AG04449 (cell line): ENCODE data around the gene ZNF276.

Experiments
- CTCF ChIA-PET: fragments of 350-600 bp; formaldehyde crosslinking; extraction: SDS; loops from one replicate; lab custom pipeline; 2021; ENCODE audit warnings: antibody characterized with exemption; lab: Yijun Ruan, JAX
- POLR2A ChIA-PET: fragments of 400-600, 350-600 bp; formaldehyde crosslinking; extraction: SDS; loops from one replicate; lab custom pipeline; 2020; ENCODE audit warnings: antibody characterized with exemption, inconsistent platforms; lab: Yijun Ruan, JAX
- DNase-seq: peaks from one replicate; pipeline ENCODE4 v3.0.0-alpha.2; 2010; ENCODE audit warnings: low read depth, low spot score
- H3K4me3 ChIP-seq: 2 replicates; pipeline ENCODE4 v1.5.1; 2011; ENCODE audit warnings: low read depth, mild to moderate bottlenecking, control low read depth, low read length
- TF ChIP-seq, protein P1 (sequence below): IDR thresholded peaks from one replicate; pipeline ENCODE4 v1.5.1; 2011; ENCODE audit warnings: mild to moderate bottlenecking, moderate library complexity, low read length, control low read depth, inconsistent platforms; ENCODE audit not compliant: insufficient read depth; ENCODE audit errors: missing control alignments

ZNF276 gene

DNA sequence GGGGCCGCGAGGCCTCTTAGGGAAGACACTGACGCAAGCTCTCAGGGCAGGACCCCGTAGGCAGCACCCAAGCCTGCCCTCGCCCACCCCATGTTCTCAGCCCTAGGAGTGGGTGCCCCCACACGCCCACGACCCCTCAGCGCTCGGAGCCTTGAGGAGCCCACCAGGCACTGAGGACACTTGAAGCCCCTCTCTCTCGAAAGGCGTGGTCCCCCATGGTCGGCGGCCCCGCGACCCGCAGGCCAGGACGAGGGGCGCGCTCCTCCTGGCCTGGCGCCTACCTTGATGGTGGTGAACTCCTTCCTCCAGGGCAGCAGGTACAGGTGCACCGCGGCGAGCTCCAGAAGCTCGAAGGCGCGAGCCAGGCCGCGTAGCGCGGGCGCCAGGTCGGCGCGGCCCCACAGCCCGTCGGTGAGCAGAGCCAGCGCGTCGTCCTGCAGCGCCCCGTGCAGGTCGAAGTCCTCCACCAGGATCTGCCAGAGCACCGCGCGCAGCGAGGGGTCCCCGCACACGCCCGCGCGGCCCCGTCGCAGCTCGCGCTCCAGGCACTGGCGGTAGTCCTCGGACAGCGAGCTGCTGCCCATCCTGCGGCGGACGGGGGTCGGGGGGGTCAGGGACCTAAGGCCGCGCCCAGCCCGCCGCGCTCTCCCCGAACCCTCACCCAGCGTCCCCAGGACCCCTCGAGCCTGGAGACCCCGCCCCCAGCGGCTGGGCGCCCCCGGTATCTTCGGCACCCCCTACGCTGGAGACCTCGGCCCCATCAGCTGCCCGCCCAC lies 20.5 kb upstream of the ZNF276 start:
- TF ChIP-seq, protein P1, sequence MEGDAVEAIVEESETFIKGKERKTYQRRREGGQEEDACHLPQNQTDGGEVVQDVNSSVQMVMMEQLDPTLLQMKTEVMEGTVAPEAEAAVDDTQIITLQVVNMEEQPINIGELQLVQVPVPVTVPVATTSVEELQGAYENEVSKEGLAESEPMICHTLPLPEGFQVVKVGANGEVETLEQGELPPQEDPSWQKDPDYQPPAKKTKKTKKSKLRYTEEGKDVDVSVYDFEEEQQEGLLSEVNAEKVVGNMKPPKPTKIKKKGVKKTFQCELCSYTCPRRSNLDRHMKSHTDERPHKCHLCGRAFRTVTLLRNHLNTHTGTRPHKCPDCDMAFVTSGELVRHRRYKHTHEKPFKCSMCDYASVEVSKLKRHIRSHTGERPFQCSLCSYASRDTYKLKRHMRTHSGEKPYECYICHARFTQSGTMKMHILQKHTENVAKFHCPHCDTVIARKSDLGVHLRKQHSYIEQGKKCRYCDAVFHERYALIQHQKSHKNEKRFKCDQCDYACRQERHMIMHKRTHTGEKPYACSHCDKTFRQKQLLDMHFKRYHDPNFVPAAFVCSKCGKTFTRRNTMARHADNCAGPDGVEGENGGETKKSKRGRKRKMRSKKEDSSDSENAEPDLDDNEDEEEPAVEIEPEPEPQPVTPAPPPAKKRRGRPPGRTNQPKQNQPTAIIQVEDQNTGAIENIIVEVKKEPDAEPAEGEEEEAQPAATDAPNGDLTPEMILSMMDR, result peak; percentile 34
- DNase-seq, result no peak
- peak overlapping the region; percentile 83 for H3K4me3 ChIP-seq
- POLR2A ChIA-PET, result interaction anchor here (1.1 to 1.6 kb wide), 4 partner anchors 12 to 59 kb away, joined by 3 to 8 read pairs (median 4); partner anchors contain the start of genes CDK10 and VPS9D1
- CTCF ChIA-PET, result interaction anchor here (0.5 to 4.1 kb wide), 22 partner anchors 8 to 210 kb away, joined by 3 to 60 read pairs (median 4); partner anchors contain the start of genes CDK10, TCF25 and VPS9D1

- POLR2A ChIA-PET, result no interaction called here
- CTCF ChIA-PET, result interaction anchor here (2.7 to 6.4 kb wide), 6 partner anchors 12 to 160 kb away, joined by 8 to 61 read pairs (median 41); partner anchors contain the start of gene VPS9D1
- peak within 1 kb of the TSS; percentile 83 for H3K4me3 ChIP-seq
- DNase-seq, result no peak
- TF ChIP-seq, protein P1, result no peak
Observed at GRCh38 chr16:89701425-89702406, 19.6 kb upstream of the ZNF276 start, which contains the start of gene SPATA2L. Gene SPATA2L, minus strand, starts transcription at chr16:89701705. Its CDS starts 473 bp downstream, at chr16:89701232.

GRCh38 chr16:89704281-89704680 lies 17.1 kb upstream of the ZNF276 start:
- no peak overlapping the region for H3K4me3 ChIP-seq
- ChIA-PET POLR2A (no interaction called here), CTCF (interaction anchor here (2.0 to 9.1 kb wide), 6 partner anchors 9 to 157 kb away, joined by 6 to 101 read pairs (median 15); partner anchors contain the start of gene CDK10)
- DNase-seq, result no peak
- TF ChIP-seq, protein P1, result no peak

- no peak overlapping the region for H3K4me3 ChIP-seq
- POLR2A ChIA-PET, result no interaction called here
- CTCF ChIA-PET, result interaction anchor here (1.3 to 9.1 kb wide), 9 partner anchors 9 to 156 kb away, joined by 4 to 101 read pairs (median 14); partner anchors contain the start of genes CDK10 and VPS9D1
- DNase-seq, result no peak
- TF ChIP-seq, protein P1, result no peak
Observed at GRCh38 chr16:89705006-89705405, 16.3 kb upstream of the ZNF276 start.

DNA sequence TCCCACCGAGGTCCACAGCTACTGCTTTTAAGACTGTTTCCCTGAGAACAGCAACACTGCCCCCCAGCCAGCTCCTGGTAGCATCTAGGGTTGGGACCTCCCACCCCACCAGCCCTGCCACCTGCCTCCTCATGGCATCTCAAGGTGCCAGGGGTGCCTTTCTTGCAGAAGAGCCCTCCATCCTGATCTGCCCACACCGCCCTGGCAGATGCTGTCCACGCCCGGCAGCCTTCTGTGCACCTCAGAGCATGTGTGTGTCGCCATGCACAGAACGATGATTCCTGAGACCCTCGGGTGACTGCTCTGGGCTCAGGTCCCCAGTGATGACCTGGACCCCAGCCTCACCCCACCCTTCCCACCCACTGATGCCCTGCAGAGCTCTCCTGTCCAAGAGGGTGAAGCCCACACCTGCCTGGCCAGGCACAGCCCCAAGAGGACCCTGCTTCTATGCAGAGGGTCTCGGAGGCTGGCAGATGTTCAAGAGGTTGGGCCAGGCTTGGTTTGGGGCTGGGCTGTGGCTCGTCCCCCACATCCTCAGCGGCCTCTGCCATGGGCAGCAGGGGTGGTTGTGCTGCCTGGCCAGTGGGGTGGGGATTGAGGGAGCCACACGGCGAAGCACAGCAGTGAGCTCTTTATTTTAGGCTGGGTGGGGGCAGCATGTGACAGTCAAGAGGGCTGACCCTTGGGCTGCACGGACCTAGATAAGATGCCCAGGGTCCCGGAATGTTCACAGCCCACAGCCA lies 14.6 kb upstream of the ZNF276 start:
- H3K4me3 ChIP-seq, result no peak overlapping the region
- CTCF ChIA-PET, result interaction anchor here (0.6 to 9.1 kb wide), 20 partner anchors 7 to 166 kb away, joined by 3 to 101 read pairs (median 3); partner anchors contain the start of genes CDK10, SPIRE2, TCF25 and VPS9D1
- TF ChIP-seq, protein P1, result no peak
- DNase-seq, result no peak
- POLR2A ChIA-PET, result interaction anchor here (1.1 to 1.6 kb wide), 4 partner anchors 9 to 20 kb away, joined by 3 to 4 read pairs (median 3); partner anchors contain the start of gene CDK10
